K562 treated with DMSO at 1 percent for 12 hours (cell line): Measurements from ENCODE around the gene ASAH2. TPM values are rescaled to one million over a fixed set of nuclear protein-coding genes. Genes with fewer than 3 reads are reported as not detected.

Experiments
- total RNA-seq: library from RNA; unstranded; fragments of 300-600 nt; gene quantifications from 2 replicates; pipeline ENCODE4 v1.2.3, GENCODE V29; 2022; ENCODE audit not compliant: insufficient read depth

Gene ASAH2
- total RNA-seq, result 0.15 and 4.9 TPM in 2 replicates

GRCh38 chr10:50251394-50251793, at the start of gene ASAH2:
TSS of gene ASAH2 (minus strand) at chr10:50251516. CDS start at chr10:50248610, 2,906 bp downstream.

Other genes starting within 250 kb of the ASAH2 start
- gene WASHC2A, start 183.6 kb downstream of the ASAH2 start, total RNA-seq, result 12.0 and 27.3 TPM in 2 replicates